GM23338 (cell line): ENCODE results near the gene CPSF4L. TPM values are rescaled to one million over a fixed set of nuclear protein-coding genes. Genes with fewer than 3 reads are reported as not detected.

ENCODE experiments used
- ATAC-seq: fragments of 200-7000 bp; cut with Tn5 transposase; 3 replicates; pipeline ENCODE4 v1.9.1; 2020
- DNase-seq: peaks from one replicate; pipeline ENCODE4 v3.0.0-alpha.2; 2015; ENCODE audit warnings: low spot score
- H2AFZ ChIP-seq: fragments of 200-600 bp; sonication (generic); 2 replicates; pipeline ENCODE4 v1.8.0; 2016; ENCODE audit warnings: antibody characterized with exemption, mild to moderate bottlenecking, moderate library complexity
- H3F3A ChIP-seq: fragments of 200-600 bp; sonication (generic); replicated peaks from 2 replicates; pipeline ENCODE4 v1.8.0; 2017; ENCODE audit warnings: antibody characterized with exemption, mixed run types, low read depth
- H3K27ac ChIP-seq: fragments of 200-600 bp; sonication (generic); 2 replicates; pipeline ENCODE4 v1.6.1; 2016; ENCODE audit warnings: low read depth
- H3K27me3 ChIP-seq: fragments of 200-600 bp; sonication (generic); 2 replicates; pipeline ENCODE4 v1.8.0; 2016; ENCODE audit warnings: mild to moderate bottlenecking, mixed run types, moderate library complexity; ENCODE audit not compliant: insufficient read depth
- H3K36me3 ChIP-seq: fragments of 200-600 bp; sonication (generic); 2 replicates; pipeline ENCODE4 v1.8.0; 2016; ENCODE audit warnings: mild to moderate bottlenecking; ENCODE audit not compliant: insufficient read depth
- H3K4me1 ChIP-seq: fragments of 200-600 bp; sonication (generic); 2 replicates; pipeline ENCODE4 v1.8.0; 2016; ENCODE audit warnings: mild to moderate bottlenecking, moderate library complexity; ENCODE audit not compliant: insufficient read depth
- H3K4me2 ChIP-seq: fragments of 200-600 bp; sonication (generic); 2 replicates; pipeline ENCODE4 v1.7.1; 2017; ENCODE audit warnings: mixed run types
- H3K4me3 ChIP-seq: fragments of 200-600 bp; sonication (generic); 2 replicates; pipeline ENCODE4 v1.6.1; 2016; ENCODE audit warnings: mixed run types
- H3K79me2 ChIP-seq: fragments of 200-600 bp; sonication (generic); replicated peaks from 2 replicates; pipeline ENCODE4 v1.8.0; 2017; ENCODE audit warnings: mild to moderate bottlenecking; ENCODE audit not compliant: insufficient read depth
- H3K9me2 ChIP-seq: fragments of 200-600 bp; sonication (generic); 2 replicates; pipeline ENCODE4 v1.8.0; 2017; ENCODE audit not compliant: insufficient read depth
- H4K20me1 ChIP-seq: fragments of 200-600 bp; sonication (generic); replicated peaks from 2 replicates; pipeline ENCODE4 v1.8.0; 2017; ENCODE audit warnings: mild to moderate bottlenecking; ENCODE audit not compliant: insufficient read depth
- H3K27ac Mint-ChIP-seq: 2 replicates; pipeline ENCODE4 v1.8.0; 2020; ENCODE audit warnings: inconsistent platforms, mild to moderate bottlenecking, moderate library complexity, mixed read lengths
- H3K27me3 Mint-ChIP-seq: 3 replicates; pipeline ENCODE4 v1.8.0; 2022; ENCODE audit warnings: low read depth, mild to moderate bottlenecking, moderate library complexity, mixed read lengths, inconsistent platforms; ENCODE audit not compliant: insufficient read depth, poor library complexity
- H3K36me3 Mint-ChIP-seq: 3 replicates; pipeline ENCODE4 v1.8.0; 2021; ENCODE audit warnings: low read depth, mild to moderate bottlenecking, inconsistent platforms, moderate library complexity, mixed read lengths
- H3K4me1 Mint-ChIP-seq: 3 replicates; pipeline ENCODE4 v1.8.0; 2020; ENCODE audit warnings: mild to moderate bottlenecking, inconsistent platforms, mixed read lengths
- H3K4me3 Mint-ChIP-seq: 3 replicates; pipeline ENCODE4 v1.8.0; 2021; ENCODE audit warnings: moderate library complexity, mild to moderate bottlenecking, inconsistent platforms, mixed read lengths
- H3K9me3 Mint-ChIP-seq: 3 replicates; pipeline ENCODE4 v1.8.0; 2020; ENCODE audit warnings: moderate library complexity, mild to moderate bottlenecking, inconsistent platforms, mixed read lengths
- CREB1 ChIP-seq: fragments of 250-450 bp; sonication (Bioruptor Pico); IDR thresholded peaks from 2 replicates; pipeline ENCODE4 v1.5.0; 2020; ENCODE audit warnings: low read depth, mild to moderate bottlenecking, moderate library complexity
- CTCF ChIP-seq, 2 experiments: fragments of 200-600 bp in 1 of 2; sonication (generic) in 1 of 2; conservative IDR thresholded peaks; 2 replicates each; pipeline versions ENCODE4 v1.5.1 to v1.6.1; 2016 to 2017; ENCODE audit warnings: antibody characterized with exemption in 2 of 2, low read depth in 2 of 2, mild to moderate bottlenecking in 2 of 2, moderate library complexity in 1 of 2
- ETS1 ChIP-seq: IDR thresholded peaks from 2 replicates; pipeline ENCODE4 v1.6.1; 2016; ENCODE audit warnings: antibody characterized with exemption
- EZH2 ChIP-seq: fragments of 200-600 bp; sonication (generic); IDR thresholded peaks from one replicate; pipeline ENCODE4 v1.8.0; 2017; ENCODE audit warnings: antibody characterized with exemption, mild to moderate bottlenecking, low read depth; ENCODE audit not compliant: unreplicated experiment
- EZH2phosphoT487 ChIP-seq: fragments of 200-600 bp; sonication (generic); IDR thresholded peaks from one replicate; pipeline ENCODE4 v1.8.1; 2018; ENCODE audit warnings: antibody characterized with exemption; ENCODE audit not compliant: unreplicated experiment
- JUNB ChIP-seq: IDR thresholded peaks from one replicate; pipeline ENCODE4 v1.6.1; 2016; ENCODE audit warnings: antibody characterized with exemption; ENCODE audit not compliant: unreplicated experiment
- NANOG ChIP-seq: IDR thresholded peaks from 2 replicates; pipeline ENCODE4 v1.6.1; 2016; ENCODE audit warnings: antibody characterized with exemption, borderline replicate concordance
- POLR2AphosphoS5 ChIP-seq: IDR thresholded peaks from 2 replicates; pipeline ENCODE4 v1.6.1; 2016; ENCODE audit warnings: antibody characterized with exemption, low read depth
- REST ChIP-seq: IDR thresholded peaks from one replicate; pipeline ENCODE4 v1.6.1; 2018; ENCODE audit warnings: antibody characterized with exemption; ENCODE audit not compliant: unreplicated experiment
- STAT1 ChIP-seq: IDR thresholded peaks from one replicate; pipeline ENCODE4 v1.6.1; 2016; ENCODE audit warnings: antibody characterized with exemption; ENCODE audit not compliant: unreplicated experiment
- ZNF114 ChIP-seq: fragments of 250-450 bp; sonication (Bioruptor Pico); IDR thresholded peaks from 2 replicates; pipeline ENCODE4 v1.5.0; 2020; ENCODE audit warnings: mild to moderate bottlenecking, moderate library complexity
- ZNF331 ChIP-seq: fragments of 250-450 bp; sonication (Bioruptor Pico); IDR thresholded peaks from 2 replicates; pipeline ENCODE4 v1.5.0; 2020; ENCODE audit warnings: low read depth, mild to moderate bottlenecking, moderate library complexity
- ZNF462 ChIP-seq: fragments of 250-450 bp; sonication (Bioruptor Pico); IDR thresholded peaks from 2 replicates; pipeline ENCODE4 v1.5.0; 2020; ENCODE audit warnings: mild to moderate bottlenecking, moderate library complexity
- polyA plus RNA-seq: library from polyadenylated mRNA; unstranded; fragments of >200 nt; fragmentation: Nextera tagmentation; extraction: Ambion mirVana; gene quantifications from 2 replicates; pipeline ENCODE4 v1.2.1, GENCODE V29; 2016
- total RNA-seq: library from RNA; depleted of rRNA; stranded (reverse); fragments of >200 nt; shearing (Covaris generic); gene quantifications from 2 replicates; pipeline ENCODE4 v1.2.3, GENCODE V29; 2014

Gene CPSF4L
- total and polyA plus RNA-seq, 2 experiments from 2014 or later = not detected

GRCh38 chr17:73305845-73306836 lies 44.5 kb upstream of the CPSF4L start:
- peak overlapping the region; percentile 69 for H3K27ac ChIP-seq
- H4K20me1 ChIP-seq = no peaks in the 10 kb centered on the region
- H3K4me2 ChIP-seq = peak overlapping the region; percentile 57
- Mint-ChIP-seq H3K27ac (no peak overlapping the region), H3K36me3 (0 out of 3 replicates have a peak, but pooled peaks cover 2% of the 10 kb centered on the region), H3K27me3 (peaks cover 17% of the 10 kb centered on the region), H3K9me3 (no peaks in the 10 kb centered on the region; the same call in 2 of the 3 replicates), H3K4me1 (peaks cover 32% of the 10 kb centered on the region), H3K4me3 (no peak overlapping the region)
- H3K27me3 ChIP-seq = 0 out of 2 replicates have a peak, but pooled peaks cover 4% of the 10 kb centered on the region
- ATAC-seq (no peak), DNase-seq (no peak)
- H3K79me2 ChIP-seq = peaks cover 60% of the 10 kb centered on the region
- no peaks in the 10 kb centered on the region for H3K36me3 ChIP-seq
- H3K9me2 ChIP-seq = no peaks in the 10 kb centered on the region
- peaks cover 30% of the 10 kb centered on the region for H3K4me1 ChIP-seq
- H3F3A ChIP-seq = 0 out of 2 replicates have a peak, but pooled peaks cover under 1% of the 10 kb centered on the region
- TF ChIP-seq ZNF331 (CRISPR knock-in tag) (no peak), EZH2 (no peak), JUNB (no peak), REST (no peak), ZNF462 (no peak), NANOG (no peak), ETS1 (no peak), CREB1 (CRISPR knock-in tag) (no peak), STAT1 (no peak), CTCF (conservative IDR thresholded peaks at IDR 0.05; ENCODE audit: low read depth in 2 of 2) (no peak), ZNF114 (CRISPR knock-in tag) (no peak), EZH2phosphoT487 (no peak), POLR2AphosphoS5 (no peak)
- no peak overlapping the region for H2AFZ ChIP-seq
- H3K4me3 ChIP-seq = no peak overlapping the region; the same call in 1 of the 2 replicates
